Peyer's patch (tissue), 4 donors: Measurements from ENCODE around the gene BICDL2. TPM values are rescaled to one million over a fixed set of nuclear protein-coding genes. Genes with fewer than 3 reads are reported as not detected.

Experiments
- DNase-seq, 3 donors: peaks; one replicate each; pipeline ENCODE4 v3.0.0-alpha.2; 2017 to 2019
- H3K27ac ChIP-seq, 4 donors: fragments of 200-600 bp; sonication (generic); one replicate each; pipeline ENCODE4 v1.5.1; 2016 to 2019
- H3K27me3 ChIP-seq, 2 donors: fragments of 200-600 bp; sonication (generic); one replicate each; pipeline ENCODE4 v1.5.1; 2019
- H3K36me3 ChIP-seq, 3 donors: fragments of 200-600 bp; sonication (generic); one replicate each; pipeline ENCODE4 v1.5.1; 2016 to 2019
- H3K4me1 ChIP-seq, 4 donors: fragments of 200-600 bp; sonication (generic); one replicate each; pipeline ENCODE4 v1.5.1; 2016 to 2019
- H3K4me3 ChIP-seq, 4 donors: fragments of 200-600 bp; sonication (generic); 1 replicate in 3 of 4; 2 replicates in 1 of 4; pipeline ENCODE4 v1.5.1; 2016 to 2019; ENCODE audit warnings: mild to moderate bottlenecking in 1 of 4
- H3K9me3 ChIP-seq, 4 donors: fragments of 200-600 bp; sonication (generic); one replicate each; pipeline ENCODE4 v1.5.1; 2016 to 2019; ENCODE audit warnings: mild to moderate bottlenecking in 1 of 4
- CTCF ChIP-seq, 6 experiments: fragments of 450-650 bp in 4 of 6; fragments of 200-600 bp in 2 of 6; sonication (generic) in 1 of 6; IDR thresholded peaks; one replicate each; pipeline ENCODE4 v1.5.1; 2017 to 2019; ENCODE audit warnings: antibody characterized with exemption in 6 of 6, mild to moderate bottlenecking in 3 of 6, moderate library complexity in 1 of 6
- POLR2A ChIP-seq, 2 donors: fragments of 450-650 bp; IDR thresholded peaks; one replicate each; pipeline ENCODE4 v1.5.1; 2017; ENCODE audit warnings: antibody characterized with exemption in 2 of 2, mild to moderate bottlenecking in 2 of 2, moderate library complexity in 2 of 2
- total RNA-seq, 4 donors: library from RNA; depleted of rRNA; stranded (reverse); fragments of >200 nt; gene quantifications; one replicate each; pipeline ENCODE4 v1.1.0, GENCODE V29; 2016

Gene BICDL2
- total RNA-seq, 4 donors from 2014 or later: 44.6 to 126 (median 93.8) TPM

GRCh38 chr16:3066440-3066748 lies 29.6 kb upstream of the BICDL2 start:
- H3K36me3 ChIP-seq: peaks cover 0 to 18% (median 0%) of the 10 kb centered on the region in 3 donors
- no peaks in the 10 kb centered on the region for H3K9me3 ChIP-seq
- TF ChIP-seq POLR2A (IDR thresholded peaks at IDR 0.05) (no peak), CTCF (IDR thresholded peaks at IDR 0.05) (no peak)
- DNase-seq: no peak
- H3K4me3 ChIP-seq: peak overlapping the region; percentile 38 to 67 (median 58)
- peak overlapping the region; percentile 79 to 92 (median 85) for H3K27ac ChIP-seq
- peaks cover 0 to 28% (median 6%) of the 10 kb centered on the region in 4 donors for H3K4me1 ChIP-seq
- no peaks in the 10 kb centered on the region for H3K27me3 ChIP-seq

DNA sequence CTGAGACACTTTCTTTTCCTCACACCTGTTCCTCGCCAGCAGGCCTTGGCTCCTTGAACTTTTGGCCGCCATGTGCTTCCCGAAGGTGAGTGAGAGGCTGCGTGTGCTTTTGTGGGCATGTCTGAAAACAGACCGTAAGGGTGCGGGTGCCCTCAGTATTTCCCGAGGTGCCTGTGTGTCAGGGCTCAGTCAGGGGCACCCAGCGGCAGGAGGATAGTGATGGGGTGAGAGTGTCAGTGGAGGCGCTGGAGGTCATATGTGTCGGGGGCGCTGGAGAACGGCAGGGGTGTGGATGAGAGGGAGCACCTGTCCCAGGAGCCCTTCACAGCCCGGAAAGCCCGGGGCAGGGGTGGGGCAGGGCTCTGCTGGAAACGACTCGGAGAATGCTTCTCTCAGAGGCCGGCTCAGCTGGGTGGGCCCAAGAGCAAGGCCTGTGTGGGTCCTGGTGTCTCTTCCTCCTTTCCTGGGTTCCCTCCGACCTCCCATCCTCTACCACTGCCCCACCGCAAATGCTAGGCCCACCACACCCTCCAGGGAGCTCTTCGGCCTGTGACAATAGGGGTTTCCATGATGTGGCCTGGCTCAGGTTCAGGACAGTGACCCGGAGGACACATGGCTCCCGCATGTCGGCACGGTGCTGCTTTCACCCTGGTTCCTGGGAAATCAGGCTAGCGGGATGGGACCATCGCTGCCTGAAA lies 29.1 kb upstream of the BICDL2 start:
- no peaks in the 10 kb centered on the region for H3K9me3 ChIP-seq
- peak in 1 of 3 donors; percentile 72 for DNase-seq
- TF ChIP-seq CTCF (IDR thresholded peaks at IDR 0.05) (no peak), POLR2A (IDR thresholded peaks at IDR 0.05) (no peak)
- peak overlapping the region; percentile 79 to 92 (median 85) for H3K27ac ChIP-seq
- peak overlapping the region; percentile 38 to 67 (median 58) for H3K4me3 ChIP-seq
- H3K4me1 ChIP-seq: peaks cover 0 to 28% (median 6%) of the 10 kb centered on the region in 4 donors
- no peaks in the 10 kb centered on the region for H3K27me3 ChIP-seq
- peaks cover 0 to 18% (median 0%) of the 10 kb centered on the region in 3 donors for H3K36me3 ChIP-seq

DNA sequence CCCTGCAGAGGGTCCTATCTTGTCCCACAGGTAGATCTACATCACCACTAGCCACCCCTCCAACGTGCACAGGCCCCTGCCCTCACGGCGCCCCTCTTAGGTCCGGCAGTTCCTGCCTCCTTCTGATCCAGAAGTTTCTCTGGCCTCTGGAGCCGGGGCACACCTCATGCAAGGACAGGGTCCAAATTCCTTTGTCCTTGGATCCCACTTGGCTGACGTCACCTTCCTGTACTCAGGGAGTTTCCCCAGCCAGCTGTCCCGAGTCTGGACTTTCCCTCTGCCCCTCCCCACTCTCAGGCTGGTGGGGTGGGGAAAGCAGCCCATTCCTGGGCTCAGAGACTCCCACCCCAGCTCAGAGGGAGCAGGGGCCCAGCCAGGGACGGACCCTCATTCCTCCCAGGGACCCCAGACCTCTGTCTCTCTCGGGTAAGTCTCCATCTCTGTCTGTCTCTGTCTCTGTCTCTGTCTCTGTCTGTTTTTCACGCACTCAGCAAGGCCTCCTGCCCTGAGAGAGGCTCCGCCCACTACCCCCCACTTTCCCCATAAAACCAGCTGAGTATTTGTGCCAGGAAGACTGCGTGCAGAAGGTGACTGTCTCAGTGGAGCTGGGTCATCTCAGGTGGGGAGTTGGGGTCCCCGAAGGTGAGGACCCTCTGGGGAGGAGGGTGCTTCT lies 28.5 kb upstream of the BICDL2 start, which contains the start of gene IL32:
Gene IL32, plus strand, starts transcription at position 572 of the 673 bp plus-strand sequence. CDS start 172 bp downstream, outside the sequence.
- H3K36me3 ChIP-seq: peaks cover 0 to 18% (median 0%) of the 10 kb centered on the region in 3 donors
- H3K27ac ChIP-seq: peak within 1 kb of the TSS; percentile 79 to 92 (median 85)
- peak; percentile 78 to 83 for TF ChIP-seq POLR2A (IDR thresholded peaks at IDR 0.05)
- no peak for TF ChIP-seq CTCF (IDR thresholded peaks at IDR 0.05)
- H3K4me3 ChIP-seq: peak within 1 kb of the TSS; percentile 38 to 67 (median 58)
- DNase-seq: peak; percentile 65 to 91 (median 88)
- no peaks in the 10 kb centered on the region for H3K9me3 ChIP-seq
- peaks cover 0 to 28% (median 6%) of the 10 kb centered on the region in 4 donors for H3K4me1 ChIP-seq
- H3K27me3 ChIP-seq: no peaks in the 10 kb centered on the region

GRCh38 chr16:3063625-3064386 lies 27.1 kb upstream of the BICDL2 start:
- H3K36me3 ChIP-seq: peaks cover 0 to 12% (median 0%) of the 10 kb centered on the region in 3 donors
- no peak overlapping the region for H3K4me3 ChIP-seq
- no peak for DNase-seq
- peaks cover 6 to 33% (median 10%) of the 10 kb centered on the region in 4 donors for H3K4me1 ChIP-seq
- peak overlapping the region in 3 of 4 donors; percentile 5 to 92 (median 87) for H3K27ac ChIP-seq
- H3K27me3 ChIP-seq: no peaks in the 10 kb centered on the region
- H3K9me3 ChIP-seq: no peaks in the 10 kb centered on the region
- TF ChIP-seq POLR2A (IDR thresholded peaks at IDR 0.05) (no peak), CTCF (IDR thresholded peaks at IDR 0.05) (no peak)

DNA sequence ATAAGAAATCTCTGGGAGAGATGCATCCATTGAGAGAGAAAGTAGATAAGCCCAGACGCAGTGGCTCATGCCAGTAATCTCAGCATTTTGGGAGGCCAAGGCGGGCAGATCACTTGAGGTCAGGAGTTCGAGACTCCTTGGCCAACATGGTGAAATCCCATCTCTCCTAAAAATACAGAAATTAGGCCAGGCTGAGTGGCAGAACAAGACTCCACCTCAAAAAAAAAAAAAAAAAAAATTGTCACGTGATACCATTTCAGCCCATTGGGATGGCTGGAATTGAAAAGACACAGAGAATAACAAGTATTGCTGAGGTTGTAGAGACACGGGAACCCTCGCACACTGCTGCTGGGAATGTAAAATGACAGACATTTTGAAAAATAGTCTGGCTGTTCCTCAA lies 25.8 kb upstream of the BICDL2 start:
- no peak overlapping the region for H3K4me3 ChIP-seq
- no peak for DNase-seq
- H3K27me3 ChIP-seq: no peaks in the 10 kb centered on the region
- H3K9me3 ChIP-seq: no peaks in the 10 kb centered on the region
- H3K36me3 ChIP-seq: no peaks in the 10 kb centered on the region
- peak overlapping the region in 1 of 4 donors; percentile 92 for H3K27ac ChIP-seq
- no peak for TF ChIP-seq POLR2A (IDR thresholded peaks at IDR 0.05)
- no peak for TF ChIP-seq CTCF (IDR thresholded peaks at IDR 0.05)
- H3K4me1 ChIP-seq: peaks cover 9 to 46% (median 13%) of the 10 kb centered on the region in 4 donors
